MM.1S (cell line): ENCODE results near the gene TTC16.

Source experiments
- DNase-seq: peaks from one replicate; pipeline ENCODE4 v3.0.0-alpha.2; 2015
- H2AFZ ChIP-seq: fragments of 300-600 bp; sonication (generic); 2 replicates; pipeline ENCODE4 v1.6.0; 2016; ENCODE audit warnings: antibody characterized with exemption, low read length
- H3F3A ChIP-seq: fragments of 300-600 bp; sonication (generic); 2 replicates; pipeline ENCODE4 v1.6.1; 2016; ENCODE audit warnings: mild to moderate bottlenecking, antibody characterized with exemption, low read length, moderate library complexity, mixed read lengths; ENCODE audit not compliant: insufficient read depth
- H3K27ac ChIP-seq: fragments of 300-600 bp; sonication (generic); 2 replicates; pipeline ENCODE4 v1.5.1; 2016; ENCODE audit warnings: mild to moderate bottlenecking, low read length
- H3K27me3 ChIP-seq: fragments of 300-600 bp; sonication (generic); replicated peaks from 2 replicates; pipeline ENCODE4 v1.6.0; 2016; ENCODE audit warnings: low read length; ENCODE audit not compliant: insufficient read depth
- H3K36me3 ChIP-seq: fragments of 300-600 bp; sonication (generic); replicated peaks from 2 replicates; pipeline ENCODE4 v1.6.1; 2016; ENCODE audit warnings: mild to moderate bottlenecking, low read length, mixed read lengths; ENCODE audit not compliant: insufficient read depth
- H3K4me1 ChIP-seq: fragments of 300-600 bp; sonication (generic); 2 replicates; pipeline ENCODE4 v1.6.1; 2016; ENCODE audit warnings: low read length, mixed read lengths
- H3K4me2 ChIP-seq: fragments of 300-600 bp; sonication (generic); 2 replicates; pipeline ENCODE4 v1.6.0; 2016; ENCODE audit warnings: low read depth, low read length
- H3K4me3 ChIP-seq: fragments of 300-600 bp; sonication (generic); 2 replicates; pipeline ENCODE4 v1.5.1; 2016; ENCODE audit warnings: low read length, mixed read lengths
- H3K79me2 ChIP-seq: fragments of 300-600 bp; sonication (generic); 2 replicates; pipeline ENCODE4 v1.6.1; 2016; ENCODE audit warnings: mixed run types, low read length, mixed read lengths
- H3K9ac ChIP-seq: fragments of 300-600 bp; sonication (generic); 2 replicates; pipeline ENCODE4 v1.6.1; 2016; ENCODE audit warnings: low read length, mixed read lengths
- H3K9me2 ChIP-seq: fragments of 300-600 bp; sonication (generic); replicated peaks from 2 replicates; pipeline ENCODE4 v1.6.1; 2016; ENCODE audit warnings: mild to moderate bottlenecking, low read length, mixed read lengths; ENCODE audit not compliant: insufficient read depth
- H3K9me3 ChIP-seq: fragments of 300-600 bp; sonication (generic); replicated peaks from 2 replicates; pipeline ENCODE4 v1.6.1; 2016; ENCODE audit warnings: mild to moderate bottlenecking, low read length, mixed read lengths; ENCODE audit not compliant: insufficient read depth
- H4K20me1 ChIP-seq: fragments of 300-600 bp; sonication (generic); 2 replicates; pipeline ENCODE4 v1.6.1; 2016; ENCODE audit warnings: mild to moderate bottlenecking, low read length, moderate library complexity, mixed read lengths; ENCODE audit not compliant: insufficient read depth
- EZH2 ChIP-seq: fragments of 300-600 bp; sonication (generic); optimal IDR thresholded peaks from 2 replicates; pipeline ENCODE3; 2017; ENCODE audit warnings: low read depth, mild to moderate bottlenecking, antibody characterized with exemption, low read length, mixed read lengths
- EZH2phosphoT487 ChIP-seq: fragments of 300-600 bp; sonication (generic); IDR thresholded peaks from 2 replicates; pipeline ENCODE4 v1.6.1; 2018; ENCODE audit warnings: antibody characterized with exemption, low read length
- TF ChIP-seq, protein P1 (sequence below): fragments of 300-600 bp; sonication (generic); IDR thresholded peaks from 2 replicates; pipeline ENCODE4 v1.5.1; 2016; ENCODE audit warnings: antibody characterized with exemption, low read length, mixed read lengths

Gene TTC16

DNA sequence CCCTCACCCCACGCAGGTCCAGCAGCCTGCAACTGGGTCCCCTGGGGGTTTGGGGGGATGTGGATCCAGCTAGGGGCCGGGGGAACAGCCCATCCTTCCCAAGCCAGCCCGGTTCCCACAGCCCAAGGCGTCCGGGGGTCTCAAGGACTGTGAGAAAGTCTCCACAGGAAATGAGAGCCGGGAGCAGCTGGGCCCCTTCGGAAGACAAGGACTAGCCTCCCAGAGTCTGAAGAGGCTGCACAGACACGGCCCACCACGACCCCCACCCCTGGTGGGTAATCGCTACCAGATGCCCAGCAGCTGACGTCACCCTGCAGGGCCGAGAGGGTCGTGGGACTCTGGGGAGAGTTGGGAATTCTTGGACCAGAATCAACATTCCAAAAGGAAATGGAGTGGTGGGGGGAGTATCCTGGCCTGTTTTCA is 52.0 kb downstream of the TTC16 start:
- Histone ChIP-seq H3K9ac (no peak overlapping the region), H2AFZ (no peak overlapping the region), H3K9me3 (no peaks in the 10 kb centered on the region), H3K9me2 (no peaks in the 10 kb centered on the region), H3K4me2 (no peak overlapping the region), H4K20me1 (no peaks in the 10 kb centered on the region), H3K27ac (no peak overlapping the region), H3K4me1 (peaks cover 20% of the 10 kb centered on the region), H3F3A (peaks cover 21% of the 10 kb centered on the region; the same call in 1 of the 2 replicates), H3K27me3 (no peaks in the 10 kb centered on the region), H3K36me3 (no peaks in the 10 kb centered on the region), H3K79me2 (peaks cover 41% of the 10 kb centered on the region), H3K4me3 (no peak overlapping the region)
- DNase-seq, result no peak
- TF ChIP-seq EZH2, result no peak
- no peak for TF ChIP-seq EZH2phosphoT487
- TF ChIP-seq, protein P1, sequence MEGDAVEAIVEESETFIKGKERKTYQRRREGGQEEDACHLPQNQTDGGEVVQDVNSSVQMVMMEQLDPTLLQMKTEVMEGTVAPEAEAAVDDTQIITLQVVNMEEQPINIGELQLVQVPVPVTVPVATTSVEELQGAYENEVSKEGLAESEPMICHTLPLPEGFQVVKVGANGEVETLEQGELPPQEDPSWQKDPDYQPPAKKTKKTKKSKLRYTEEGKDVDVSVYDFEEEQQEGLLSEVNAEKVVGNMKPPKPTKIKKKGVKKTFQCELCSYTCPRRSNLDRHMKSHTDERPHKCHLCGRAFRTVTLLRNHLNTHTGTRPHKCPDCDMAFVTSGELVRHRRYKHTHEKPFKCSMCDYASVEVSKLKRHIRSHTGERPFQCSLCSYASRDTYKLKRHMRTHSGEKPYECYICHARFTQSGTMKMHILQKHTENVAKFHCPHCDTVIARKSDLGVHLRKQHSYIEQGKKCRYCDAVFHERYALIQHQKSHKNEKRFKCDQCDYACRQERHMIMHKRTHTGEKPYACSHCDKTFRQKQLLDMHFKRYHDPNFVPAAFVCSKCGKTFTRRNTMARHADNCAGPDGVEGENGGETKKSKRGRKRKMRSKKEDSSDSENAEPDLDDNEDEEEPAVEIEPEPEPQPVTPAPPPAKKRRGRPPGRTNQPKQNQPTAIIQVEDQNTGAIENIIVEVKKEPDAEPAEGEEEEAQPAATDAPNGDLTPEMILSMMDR, result no peak

DNA sequence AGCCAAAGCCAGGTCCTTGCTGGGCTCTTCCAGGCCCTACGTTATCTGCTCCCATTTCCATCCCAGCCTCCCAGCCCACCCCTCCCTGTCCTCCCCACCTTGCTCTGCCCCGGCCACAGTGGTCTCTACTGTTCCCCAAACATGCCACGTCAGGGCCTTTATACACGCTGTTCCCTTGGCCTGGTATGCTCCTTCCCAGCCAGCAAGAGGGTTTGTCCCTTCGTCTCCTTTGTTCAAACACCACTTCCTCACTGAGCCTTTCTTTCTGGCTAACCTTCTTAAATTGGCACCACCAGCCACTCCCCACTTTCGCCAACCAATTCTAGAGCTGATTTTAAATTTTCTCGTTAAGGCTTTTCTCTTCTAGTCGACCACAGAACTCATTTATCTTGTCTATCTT is 52.8 kb downstream of the TTC16 start:
- DNase-seq, result no peak
- Histone ChIP-seq H2AFZ (no peak overlapping the region), H3K9ac (no peak overlapping the region), H3K4me2 (no peak overlapping the region), H3K27me3 (no peaks in the 10 kb centered on the region), H3K4me1 (peaks cover 20% of the 10 kb centered on the region), H3K27ac (no peak overlapping the region), H3K36me3 (no peaks in the 10 kb centered on the region; the same call in 1 of the 2 replicates), H4K20me1 (no peaks in the 10 kb centered on the region), H3K9me2 (no peaks in the 10 kb centered on the region), H3F3A (peaks cover 21% of the 10 kb centered on the region; the same call in 1 of the 2 replicates), H3K9me3 (no peaks in the 10 kb centered on the region), H3K79me2 (peaks cover 41% of the 10 kb centered on the region), H3K4me3 (no peak overlapping the region)
- no peak for TF ChIP-seq EZH2phosphoT487
- TF ChIP-seq EZH2, result no peak
- TF ChIP-seq, protein P1, result no peak

DNA sequence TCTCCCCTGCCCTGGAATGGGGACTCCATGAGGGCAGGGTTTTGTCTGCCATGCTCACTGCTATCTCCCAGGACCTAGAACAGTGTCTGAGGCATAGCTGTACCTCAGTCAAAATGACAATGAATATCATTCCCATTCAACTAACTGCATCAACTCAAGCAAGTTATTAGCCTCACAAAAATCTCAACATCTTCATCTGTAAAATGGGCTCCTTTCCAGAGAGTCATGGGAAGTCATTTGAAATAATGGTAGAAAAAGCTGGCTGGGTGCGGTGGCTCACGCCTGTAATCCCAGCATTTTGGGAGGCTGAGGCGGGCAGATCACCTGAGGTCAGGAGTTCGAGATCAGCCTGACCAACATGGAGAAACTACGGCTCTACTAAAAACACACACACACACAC is 53.2 kb downstream of the TTC16 start:
- no peaks in the 10 kb centered on the region for H4K20me1 ChIP-seq
- no peak overlapping the region for H2AFZ ChIP-seq
- no peak overlapping the region for H3K4me2 ChIP-seq
- peaks cover 20% of the 10 kb centered on the region for H3K4me1 ChIP-seq
- peaks cover 45% of the 10 kb centered on the region for H3K79me2 ChIP-seq
- peaks cover 4% of the 10 kb centered on the region; the same call in 1 of the 2 replicates for H3K36me3 ChIP-seq
- no peaks in the 10 kb centered on the region for H3K9me2 ChIP-seq
- no peak overlapping the region for H3K27ac ChIP-seq
- peaks cover 25% of the 10 kb centered on the region; the same call in 1 of the 2 replicates for H3F3A ChIP-seq
- DNase-seq, result no peak
- no peak overlapping the region for H3K9ac ChIP-seq
- H3K27me3 ChIP-seq, result no peaks in the 10 kb centered on the region
- H3K4me3 ChIP-seq, result no peak overlapping the region
- TF ChIP-seq, protein P1, result no peak
- TF ChIP-seq EZH2phosphoT487, result no peak
- TF ChIP-seq EZH2, result no peak
- no peaks in the 10 kb centered on the region for H3K9me3 ChIP-seq
